Stimulated activated CD8-positive, alpha-beta memory T cell treated with anti-CD3 and anti-CD28 coated beads, Interleukin-15, amount 100 ng/mL, for 48 hours (primary cell): Measurements from ENCODE around the gene DBN1.
A peak's percentile ranks its signal among the peaks of the same experiment; 100 is the strongest.

Experiments used
- DNase-seq, 2 donors: peaks; one replicate each; pipeline ENCODE4 v3.0.0-alpha.2; 2020; ENCODE audit warnings: low read depth in 2 of 2

Gene DBN1

GRCh38 chr5:177472460-177473442, 683 bp downstream of the DBN1 start:
- DNase-seq: peak; percentile 81 to 82

GRCh38 chr5:177471610-177472356, 1.7 kb downstream of the DBN1 start:
- peak; percentile 66 to 68 for DNase-seq

- DNase-seq: no peak
Observed at GRCh38 chr5:177470759-177471536, 2.5 kb downstream of the DBN1 start.

DNA sequence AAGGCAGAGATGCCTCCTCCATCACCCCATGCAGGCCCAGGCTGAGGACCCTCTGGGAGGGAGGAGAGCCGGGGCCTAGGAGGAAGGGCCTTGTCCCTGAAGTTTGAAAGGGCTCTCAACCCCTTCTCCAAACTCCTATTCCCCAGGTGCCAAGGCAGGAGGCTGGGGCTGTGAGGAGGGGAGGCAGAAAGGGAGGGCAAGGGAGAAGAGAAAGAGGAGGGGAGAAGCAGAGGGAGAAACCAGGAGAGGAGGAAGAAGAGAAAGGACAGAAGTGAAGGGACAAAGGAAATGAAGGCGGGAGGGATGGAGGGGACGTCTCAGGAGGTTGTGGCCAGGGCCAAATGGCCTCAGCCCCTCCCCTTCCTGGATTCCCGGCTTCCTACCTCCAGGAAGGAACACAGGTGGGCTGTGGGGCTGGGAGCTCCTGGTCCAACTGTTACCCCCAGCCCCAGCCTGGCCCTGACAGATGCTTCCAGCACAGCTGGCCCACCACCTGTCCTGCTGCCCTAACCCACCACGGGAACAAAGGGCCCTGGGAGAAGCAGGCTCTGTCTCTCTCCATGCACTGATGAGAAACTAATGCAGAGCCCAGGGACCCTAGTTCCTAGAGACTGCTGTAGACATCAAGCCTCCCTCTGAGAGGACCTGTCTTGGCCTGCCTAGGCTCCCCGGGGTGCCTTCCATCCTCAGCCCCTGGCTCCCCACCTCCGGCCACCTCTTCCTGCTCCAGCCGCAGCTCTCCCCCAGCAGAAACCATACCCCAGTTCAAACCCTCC, 3.5 kb downstream of the DBN1 start:
- DNase-seq: no peak

DNA sequence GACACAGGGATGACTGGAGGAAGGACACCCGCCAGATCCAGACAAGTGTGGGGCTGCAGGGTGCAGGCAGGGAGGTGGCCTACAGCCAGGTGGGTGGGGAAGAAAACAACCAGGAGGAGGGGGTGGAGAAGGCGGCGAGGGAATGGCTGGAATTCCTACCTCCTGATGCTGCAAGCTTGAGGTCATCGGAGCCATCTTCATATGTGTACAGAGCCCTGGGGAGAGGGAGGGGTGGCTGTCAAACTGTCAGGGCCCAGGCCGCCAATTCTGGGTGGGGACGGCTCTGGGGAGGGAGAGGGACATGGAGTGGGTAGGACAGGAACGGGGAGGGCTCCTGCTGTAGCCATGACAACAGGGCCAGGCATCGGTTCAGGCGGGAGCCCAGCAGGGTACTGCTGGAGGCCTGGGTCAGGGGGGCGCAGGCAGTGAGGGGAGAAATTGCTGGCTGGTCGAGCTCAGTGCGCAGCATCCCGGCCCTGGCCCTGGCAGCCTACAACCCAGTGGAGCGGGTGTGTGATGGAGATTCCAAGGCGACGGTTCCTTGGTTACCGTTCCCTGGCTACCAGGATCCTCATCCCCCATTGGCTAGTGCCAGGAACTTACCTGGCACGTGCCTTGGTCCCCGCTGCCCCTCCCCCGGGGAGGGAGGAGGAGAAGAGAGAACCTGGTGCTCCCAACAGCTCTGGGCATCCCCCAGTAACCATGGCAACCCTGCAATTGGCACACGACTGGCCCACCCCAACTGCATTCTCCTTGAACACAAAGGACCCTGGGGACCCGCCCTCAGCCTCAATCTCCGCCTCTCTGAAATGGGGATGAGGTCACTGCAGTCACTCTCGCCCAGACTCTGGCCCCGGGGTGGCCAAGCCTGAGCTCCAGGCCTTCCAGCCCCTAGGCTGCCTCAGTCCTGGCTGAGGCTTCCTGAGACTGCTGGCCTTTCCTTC, 4.5 kb downstream of the DBN1 start:
- no peak for DNase-seq

GRCh38 chr5:177468329-177468684, 5.1 kb downstream of the DBN1 start:
- DNase-seq: no peak

- no peak for DNase-seq
Observed at GRCh38 chr5:177467436-177467835, 6.0 kb downstream of the DBN1 start.

- DNase-seq: no peak
Observed at GRCh38 chr5:177466861-177467260, 6.6 kb downstream of the DBN1 start.

- no peak for DNase-seq
Observed at GRCh38 chr5:177465044-177465443, 8.4 kb downstream of the DBN1 start.

DNA sequence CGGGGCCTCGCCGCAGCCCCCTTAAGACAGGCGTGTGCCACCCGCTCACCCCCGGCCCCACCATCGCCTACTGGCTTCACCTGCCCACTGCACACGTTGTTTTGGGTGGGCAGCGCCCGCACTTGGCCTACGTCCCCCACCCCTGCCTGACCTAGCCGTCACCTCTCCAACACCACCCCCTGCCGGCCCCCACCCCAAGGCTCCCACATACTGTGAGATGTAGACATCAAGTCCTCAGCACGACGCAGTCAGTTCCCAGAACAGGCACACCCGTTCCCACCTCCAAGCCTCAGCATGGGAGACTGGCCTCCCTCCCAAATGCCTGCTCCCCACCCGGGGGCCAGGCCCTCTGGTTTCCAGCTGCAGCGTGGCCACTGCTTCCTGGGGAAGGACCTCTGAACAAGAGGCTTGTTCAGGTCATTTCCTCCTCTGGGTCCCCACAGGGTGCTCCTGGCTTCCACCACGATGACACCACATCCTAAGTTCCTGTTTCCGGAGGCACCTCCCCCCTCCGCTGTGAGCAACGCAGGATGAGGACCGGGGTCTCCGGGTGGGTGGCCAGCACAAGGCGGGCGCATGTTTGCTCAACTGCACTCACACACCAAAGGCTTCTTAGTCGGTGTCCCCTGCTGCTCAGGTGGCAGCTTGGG, 11.3 kb downstream of the DBN1 start:
- no peak for DNase-seq

- DNase-seq: no peak
Observed at GRCh38 chr5:177459819-177460628, 13.4 kb downstream of the DBN1 start.

GRCh38 chr5:177459357-177459756, 14.1 kb downstream of the DBN1 start:
- no peak for DNase-seq

DNA sequence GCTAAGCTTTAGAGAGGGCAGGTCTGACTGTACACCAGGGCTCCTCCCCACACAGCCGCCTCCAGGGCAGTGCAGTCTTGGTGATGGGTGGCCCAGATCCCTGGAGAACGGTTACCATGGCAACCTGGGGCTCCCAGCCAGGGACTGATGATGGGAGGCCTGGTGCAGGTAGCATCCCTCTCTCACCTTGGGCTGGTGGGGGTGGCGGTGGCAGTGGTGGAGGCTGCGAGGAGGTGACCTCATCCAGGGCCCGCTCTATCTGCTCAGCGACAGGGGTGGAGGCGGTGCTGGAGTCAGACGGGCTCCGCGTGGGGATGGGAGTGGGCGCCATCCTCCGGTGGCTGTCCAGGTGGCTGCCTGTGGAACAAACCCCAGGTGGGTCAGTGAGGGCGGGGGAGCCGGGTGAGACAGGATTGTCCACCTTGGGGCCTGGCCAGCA, 14.5 kb downstream of the DBN1 start:
- DNase-seq: no peak

DNA sequence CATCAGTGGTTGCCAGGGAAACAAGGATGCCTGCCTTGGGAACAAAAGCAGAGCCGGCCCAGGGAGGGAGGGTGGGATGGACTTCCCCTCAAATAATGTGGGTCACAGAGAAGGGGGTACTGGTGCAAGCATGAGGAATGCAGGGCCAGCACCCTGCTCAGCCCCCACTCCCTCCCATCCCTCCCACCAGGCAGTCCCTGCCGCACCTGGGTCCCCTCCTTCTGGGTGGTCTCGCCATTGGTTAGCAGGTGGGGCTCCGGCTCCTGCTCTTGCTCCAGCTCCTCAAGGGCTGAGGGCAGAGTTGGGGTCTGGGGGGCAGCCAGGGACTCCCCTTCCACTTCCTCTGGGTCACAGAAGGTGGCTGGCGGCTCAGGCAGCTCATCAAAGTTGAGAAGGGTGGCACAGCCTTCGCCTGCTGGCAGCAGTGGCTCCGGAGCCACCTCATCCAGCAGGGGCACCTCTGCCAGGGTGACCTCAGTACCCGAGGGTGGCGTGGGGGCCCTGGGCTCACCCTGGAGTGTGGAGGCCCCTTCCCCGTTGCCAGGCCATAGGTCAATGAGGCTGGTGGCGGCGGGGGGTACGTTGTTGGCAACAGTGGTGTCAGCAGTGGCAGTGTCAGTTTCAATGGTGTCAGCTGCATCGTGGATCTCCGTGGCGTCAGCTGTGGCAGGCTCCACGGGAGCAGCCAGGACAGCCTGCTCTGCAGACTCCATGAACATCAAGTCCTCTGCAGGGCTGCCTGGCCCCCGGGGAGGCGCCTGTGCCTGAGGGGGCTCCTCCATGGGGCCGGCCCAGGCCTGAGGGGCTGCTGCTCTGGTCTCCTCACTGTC, 15.4 kb downstream of the DBN1 start:
- DNase-seq: no peak

DNA sequence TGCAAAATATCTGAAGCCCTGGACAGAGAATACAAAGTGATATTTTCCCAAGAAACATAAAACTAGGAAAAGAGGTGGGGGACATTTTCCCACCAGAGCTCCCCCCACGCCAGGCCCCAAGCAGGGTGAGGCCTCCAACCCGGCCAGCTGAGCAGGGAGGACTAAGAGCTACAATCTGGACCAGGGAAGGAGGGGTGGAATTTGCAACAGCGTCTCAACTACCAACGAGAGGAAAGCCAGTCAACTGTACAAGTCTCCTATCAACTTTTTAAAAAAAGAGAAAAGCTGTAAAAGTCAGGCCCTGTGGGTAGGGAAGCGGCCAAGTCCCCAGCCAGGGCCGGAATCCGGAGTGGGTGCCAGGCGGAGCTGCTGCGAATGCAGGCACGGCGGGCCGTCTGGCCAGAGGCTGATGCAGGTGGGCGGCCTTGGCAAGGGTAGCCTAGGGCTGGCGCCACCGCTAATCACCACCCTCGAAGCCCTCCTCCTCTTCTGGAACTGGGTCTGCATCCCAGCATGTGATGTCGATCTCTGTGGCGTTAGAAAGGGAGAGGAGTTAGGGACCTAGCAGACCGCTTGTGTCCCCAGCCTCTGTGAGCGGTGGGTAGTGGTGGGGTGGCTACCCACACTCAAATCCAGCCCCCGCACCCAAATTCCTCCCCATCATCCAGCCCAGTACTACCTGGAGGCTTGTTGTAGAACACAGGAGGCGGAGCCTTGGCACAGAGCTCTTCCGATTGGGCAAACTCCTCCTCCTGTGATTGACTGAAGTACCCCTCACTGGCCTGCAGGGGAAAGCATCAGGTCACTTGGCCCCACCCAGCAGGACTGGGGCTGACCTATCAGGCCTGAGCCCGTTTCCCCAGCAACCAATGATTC, 16.2 kb downstream of the DBN1 start:
- peak; percentile 64 to 69 for DNase-seq

- no peak for DNase-seq
Observed at GRCh38 chr5:177456591-177456964, 16.9 kb downstream of the DBN1 start.
